ENCODE measurements around the gene ADCY7.

ADCY7 gene

DNA sequence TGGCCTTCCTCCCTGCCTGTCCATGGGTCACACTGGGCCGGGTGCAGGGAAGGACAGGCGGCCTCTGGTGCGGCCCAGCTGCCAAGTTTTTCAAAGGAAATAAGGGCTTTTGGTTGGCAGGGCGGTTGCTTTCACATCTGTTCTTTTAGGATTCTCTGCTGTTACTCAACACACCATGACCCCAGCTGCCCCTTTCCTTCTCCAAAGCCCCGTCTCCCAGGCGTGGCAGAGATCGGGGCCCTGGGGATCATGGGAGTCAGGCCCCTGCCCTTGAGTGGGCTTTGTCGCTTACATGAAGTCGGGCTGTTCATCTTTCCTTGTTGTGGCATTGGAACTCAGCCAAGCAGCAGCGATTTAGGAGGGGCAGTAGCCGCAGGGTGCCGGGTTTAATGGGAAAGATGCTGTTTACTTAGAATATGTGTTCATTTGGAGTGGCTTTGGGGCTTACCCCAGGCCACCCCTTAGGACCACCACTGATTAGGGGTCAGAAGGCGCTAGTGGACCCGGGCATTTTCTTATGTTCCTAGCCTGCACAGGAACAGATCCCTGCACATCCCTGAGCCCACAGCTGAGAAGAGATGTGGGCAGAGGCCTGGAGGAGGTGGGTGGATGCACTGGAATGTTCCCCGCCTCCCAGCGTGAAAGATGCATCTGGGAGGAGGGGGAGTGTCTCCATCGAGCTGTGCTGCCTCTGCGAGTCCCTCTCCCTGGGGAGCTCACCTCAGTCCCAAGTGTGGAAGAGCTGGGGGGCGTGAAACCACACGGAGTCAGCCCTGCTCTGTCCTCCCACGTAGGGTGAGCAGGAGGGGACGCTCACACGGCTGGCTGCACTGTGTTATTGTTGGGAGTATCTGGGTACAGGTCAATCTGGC, 6.8 kb upstream of the ADCY7 start:
- H3K27ac ChIP-seq, result no peak overlapping the region
- TF ChIP-seq ZFX (IDR thresholded peaks at IDR 0.05), result no peak
- TF ChIP-seq, protein P1, sequence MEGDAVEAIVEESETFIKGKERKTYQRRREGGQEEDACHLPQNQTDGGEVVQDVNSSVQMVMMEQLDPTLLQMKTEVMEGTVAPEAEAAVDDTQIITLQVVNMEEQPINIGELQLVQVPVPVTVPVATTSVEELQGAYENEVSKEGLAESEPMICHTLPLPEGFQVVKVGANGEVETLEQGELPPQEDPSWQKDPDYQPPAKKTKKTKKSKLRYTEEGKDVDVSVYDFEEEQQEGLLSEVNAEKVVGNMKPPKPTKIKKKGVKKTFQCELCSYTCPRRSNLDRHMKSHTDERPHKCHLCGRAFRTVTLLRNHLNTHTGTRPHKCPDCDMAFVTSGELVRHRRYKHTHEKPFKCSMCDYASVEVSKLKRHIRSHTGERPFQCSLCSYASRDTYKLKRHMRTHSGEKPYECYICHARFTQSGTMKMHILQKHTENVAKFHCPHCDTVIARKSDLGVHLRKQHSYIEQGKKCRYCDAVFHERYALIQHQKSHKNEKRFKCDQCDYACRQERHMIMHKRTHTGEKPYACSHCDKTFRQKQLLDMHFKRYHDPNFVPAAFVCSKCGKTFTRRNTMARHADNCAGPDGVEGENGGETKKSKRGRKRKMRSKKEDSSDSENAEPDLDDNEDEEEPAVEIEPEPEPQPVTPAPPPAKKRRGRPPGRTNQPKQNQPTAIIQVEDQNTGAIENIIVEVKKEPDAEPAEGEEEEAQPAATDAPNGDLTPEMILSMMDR (conservative IDR thresholded peaks at IDR 0.05), result no peak

DNA sequence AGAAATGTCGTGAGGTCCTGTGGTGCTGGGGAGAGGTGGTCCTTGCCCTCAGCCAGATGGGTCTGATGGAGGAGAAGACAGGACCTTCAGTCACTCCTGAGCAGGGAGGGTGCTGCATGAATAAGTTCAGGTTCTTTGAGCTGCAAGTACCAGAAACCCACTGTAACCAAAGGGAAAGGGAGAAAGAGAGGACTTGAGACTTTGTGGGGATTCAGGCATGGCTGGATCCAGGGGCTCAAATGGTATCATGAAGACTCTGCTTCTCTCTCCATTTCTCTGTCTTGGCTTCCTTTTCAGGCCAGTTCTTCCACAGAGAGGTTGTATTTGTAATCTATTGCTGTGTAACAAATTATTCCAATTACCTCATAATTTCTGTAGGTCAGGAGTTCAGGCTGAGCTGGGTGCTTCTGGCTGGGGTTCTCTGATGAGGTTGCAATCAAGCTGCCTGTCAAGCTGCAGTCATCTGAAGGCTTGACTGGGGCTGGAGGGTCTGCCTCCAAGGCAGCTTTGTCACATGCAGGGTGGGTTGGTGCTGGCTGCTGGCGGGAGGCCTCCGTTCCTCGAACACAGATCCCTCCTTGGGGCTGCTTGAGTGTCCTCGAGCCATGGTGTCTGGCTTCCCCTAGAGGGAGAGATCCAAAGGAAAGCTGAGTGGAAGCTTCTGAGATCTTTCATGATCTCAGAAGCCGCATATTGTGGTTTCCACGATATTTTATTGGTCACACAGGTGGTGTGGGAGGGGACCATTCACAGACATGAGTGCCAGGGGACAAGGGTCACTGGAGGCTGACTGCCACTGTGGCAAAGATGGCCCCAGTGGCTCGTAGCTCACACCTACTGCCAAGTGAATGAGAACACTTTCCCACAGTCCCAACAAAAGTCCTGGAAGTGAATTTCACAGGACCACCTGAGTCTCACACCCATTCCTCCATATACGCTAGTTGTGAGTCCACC, 5.9 kb upstream of the ADCY7 start:
- TF ChIP-seq ZFX (IDR thresholded peaks at IDR 0.05), result no peak
- TF ChIP-seq, protein P1 (conservative IDR thresholded peaks at IDR 0.05), result no peak
- no peak overlapping the region for H3K27ac ChIP-seq

DNA sequence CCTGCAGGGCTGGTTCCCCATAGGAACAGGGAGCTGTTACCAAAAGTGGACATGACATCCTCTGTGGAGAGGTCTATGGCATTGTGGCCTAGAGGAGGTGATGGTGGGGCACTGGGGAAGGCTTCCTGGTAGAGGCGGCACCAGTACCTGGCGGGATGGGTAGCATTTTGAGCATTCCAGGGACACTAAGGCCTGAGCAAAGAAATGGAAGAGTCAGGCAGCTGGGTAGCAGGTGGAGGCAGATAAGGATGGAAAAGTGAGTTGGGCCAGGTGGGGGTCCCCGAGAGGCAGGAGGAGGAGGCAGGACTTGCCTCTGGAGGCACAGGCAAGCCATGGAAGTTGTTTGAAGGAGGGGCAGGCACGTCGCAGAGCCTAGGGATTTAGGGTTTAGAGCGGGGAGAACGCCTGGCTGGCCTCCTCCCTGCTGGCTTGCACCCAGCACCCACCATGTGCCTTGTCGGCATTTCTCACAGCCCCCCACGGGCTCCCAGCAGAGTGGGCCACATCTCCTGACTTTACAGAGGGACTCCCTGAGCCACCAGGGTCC, 5.1 kb upstream of the ADCY7 start:
- H3K27ac ChIP-seq, result peak overlapping the region; percentile 39

DNA sequence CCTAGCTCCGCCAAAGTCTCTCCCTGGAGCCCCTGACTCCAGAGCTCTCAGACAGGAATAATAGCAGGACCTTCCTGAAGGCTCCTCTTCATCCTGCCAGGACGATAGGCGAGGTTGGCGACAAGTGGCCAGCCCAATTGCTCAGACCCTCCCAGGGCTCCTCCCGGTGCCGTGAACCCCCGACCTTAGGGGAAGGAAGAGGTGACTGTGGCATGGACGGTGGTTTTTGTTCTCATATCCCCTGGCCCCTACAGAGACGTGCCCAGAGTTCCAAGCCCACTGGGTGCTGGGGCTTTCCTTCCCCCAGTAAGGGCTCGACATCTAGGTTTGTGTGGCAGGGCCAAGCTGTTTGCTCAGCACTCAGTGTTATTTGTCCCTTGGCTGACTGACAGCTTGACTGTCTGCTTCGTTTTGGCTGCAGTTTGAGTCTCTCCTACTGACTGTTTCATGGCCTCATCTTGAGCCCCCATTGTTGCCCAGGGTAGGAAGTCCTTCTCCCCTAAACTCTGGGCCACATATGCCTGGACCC, 4.6 kb upstream of the ADCY7 start:
- H3K27ac ChIP-seq, result peak overlapping the region; percentile 39
- no peak for TF ChIP-seq ZFX (IDR thresholded peaks at IDR 0.05)
- TF ChIP-seq, protein P1 (conservative IDR thresholded peaks at IDR 0.05), result no peak

More for the DNA sequence above, 5.1 kb upstream of the ADCY7 start:
- TF ChIP-seq, protein P1 (conservative IDR thresholded peaks at IDR 0.05), result no peak
- TF ChIP-seq ZFX (IDR thresholded peaks at IDR 0.05), result no peak

DNA sequence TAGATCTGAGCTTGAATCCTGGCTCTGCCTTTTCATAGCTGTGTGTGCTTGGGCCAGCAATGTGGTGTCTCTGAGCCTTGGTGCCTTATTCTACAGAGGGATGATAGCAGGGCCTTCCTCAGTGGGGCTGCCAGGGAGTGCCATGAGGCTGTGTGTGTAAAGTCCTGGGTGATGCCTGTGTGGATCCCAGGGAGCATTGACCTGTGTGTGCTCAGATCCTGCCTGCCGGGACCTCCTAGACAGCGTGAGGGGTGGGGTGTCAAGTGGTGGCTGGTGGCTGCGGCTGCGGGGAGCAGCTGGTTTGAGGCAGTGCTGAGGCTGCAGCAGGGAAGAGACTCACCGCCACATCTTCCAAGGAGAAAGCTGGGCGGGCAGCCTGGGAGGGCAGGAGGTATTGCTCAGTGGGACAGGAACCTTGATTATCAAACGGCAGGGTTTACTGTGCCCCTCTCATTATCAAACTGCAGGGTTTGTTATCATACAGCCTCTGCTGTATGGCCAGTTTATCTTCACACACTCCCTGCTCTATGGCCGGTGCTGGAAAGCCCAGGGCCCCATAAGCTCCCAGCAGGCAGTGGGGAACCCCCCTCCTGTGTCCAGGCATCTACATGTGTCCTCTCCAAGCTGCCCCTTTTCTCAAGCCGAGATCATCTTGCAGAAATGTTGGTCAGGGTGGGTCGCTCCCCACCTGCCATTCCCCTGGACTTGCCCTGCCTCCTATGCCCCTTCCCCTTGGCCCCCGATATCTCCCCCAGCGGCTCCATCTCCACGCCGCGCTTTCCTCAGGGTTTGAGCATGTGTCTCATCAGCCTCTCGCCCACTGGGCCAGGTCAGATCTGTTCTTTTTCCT, 3.1 kb upstream of the ADCY7 start:
- TF ChIP-seq, protein P1 (conservative IDR thresholded peaks at IDR 0.05), result no peak
- H3K27ac ChIP-seq, result no peak overlapping the region

Measured in C4-2B (cell line).